COR-L47 (cell line): ENCODE measurements around the gene KIAA1191.
"Not testable (repeated sequence)": the region's sequence is repeated elsewhere in the genome, so short reads cannot be mapped to it uniquely, and the experiment has no call there.

Experiments used
- DNase-seq: peaks from one replicate; lab custom pipeline; 2025; lab: John Stamatoyannopoulos, UW

KIAA1191 gene

GRCh38 chr5:176317534-176318374 lies 43.8 kb downstream of the KIAA1191 start:
- DNase-seq, result no peak

GRCh38 chr5:176305356-176305755 lies 56.2 kb downstream of the KIAA1191 start:
- not testable (repeated sequence) for DNase-seq
